ENCODE data around the gene NR2C2.

The NR2C2 gene

GRCh38 chr3:14921811-14922705, 25.3 kb upstream of the NR2C2 start:
- no peak for DNase-seq (ENCODE audit: low read depth)

GRCh38 chr3:14922863-14923262, 24.5 kb upstream of the NR2C2 start:
- no peak for DNase-seq (ENCODE audit: low read depth)

GRCh38 chr3:14923476-14923875, 23.9 kb upstream of the NR2C2 start:
- no peak for DNase-seq (ENCODE audit: low read depth)

- no peak for DNase-seq (ENCODE audit: low read depth)
Measured at GRCh38 chr3:14925729-14926591, 21.4 kb upstream of the NR2C2 start.

DNA sequence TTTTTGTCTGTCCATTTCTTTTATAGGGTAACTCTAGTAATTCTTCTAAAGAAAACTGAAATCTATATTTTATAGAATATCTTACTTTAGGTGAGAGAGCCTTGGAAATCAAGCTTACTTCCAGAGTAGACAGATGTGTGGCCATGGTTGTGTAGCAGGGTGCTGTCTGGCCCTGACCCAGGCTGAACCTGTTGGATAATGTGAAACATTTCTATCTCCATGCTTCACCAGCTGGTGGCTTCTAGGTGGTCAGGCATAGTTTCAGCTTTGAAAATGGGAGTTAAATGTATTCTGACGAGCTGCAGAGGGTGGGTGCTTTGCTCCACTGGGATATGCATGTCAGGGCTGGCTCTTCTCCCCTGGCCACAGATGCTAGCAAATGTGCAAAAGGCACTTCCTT, 20.8 kb upstream of the NR2C2 start:
- DNase-seq (ENCODE audit: low read depth) = no peak

DNA sequence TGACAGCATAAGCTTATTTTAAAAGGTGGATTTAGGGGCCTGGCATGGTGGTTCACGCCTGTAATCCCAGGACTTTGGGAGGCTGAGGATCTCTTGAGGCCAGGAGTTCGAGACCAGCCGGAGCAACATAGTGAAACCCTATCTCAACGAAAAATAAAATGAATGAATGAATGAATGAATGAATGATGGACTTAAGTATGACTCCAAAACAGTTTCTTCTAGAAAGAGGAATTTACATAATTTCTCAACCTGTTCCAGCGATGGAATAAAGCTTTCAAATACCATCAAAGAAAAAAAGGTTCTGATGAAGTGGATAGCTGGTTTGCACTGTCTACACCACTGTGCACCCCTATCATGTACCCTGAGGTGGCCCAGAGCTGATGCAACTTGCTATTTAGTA, 20.1 kb upstream of the NR2C2 start:
- DNase-seq (ENCODE audit: low read depth) = no peak

DNA sequence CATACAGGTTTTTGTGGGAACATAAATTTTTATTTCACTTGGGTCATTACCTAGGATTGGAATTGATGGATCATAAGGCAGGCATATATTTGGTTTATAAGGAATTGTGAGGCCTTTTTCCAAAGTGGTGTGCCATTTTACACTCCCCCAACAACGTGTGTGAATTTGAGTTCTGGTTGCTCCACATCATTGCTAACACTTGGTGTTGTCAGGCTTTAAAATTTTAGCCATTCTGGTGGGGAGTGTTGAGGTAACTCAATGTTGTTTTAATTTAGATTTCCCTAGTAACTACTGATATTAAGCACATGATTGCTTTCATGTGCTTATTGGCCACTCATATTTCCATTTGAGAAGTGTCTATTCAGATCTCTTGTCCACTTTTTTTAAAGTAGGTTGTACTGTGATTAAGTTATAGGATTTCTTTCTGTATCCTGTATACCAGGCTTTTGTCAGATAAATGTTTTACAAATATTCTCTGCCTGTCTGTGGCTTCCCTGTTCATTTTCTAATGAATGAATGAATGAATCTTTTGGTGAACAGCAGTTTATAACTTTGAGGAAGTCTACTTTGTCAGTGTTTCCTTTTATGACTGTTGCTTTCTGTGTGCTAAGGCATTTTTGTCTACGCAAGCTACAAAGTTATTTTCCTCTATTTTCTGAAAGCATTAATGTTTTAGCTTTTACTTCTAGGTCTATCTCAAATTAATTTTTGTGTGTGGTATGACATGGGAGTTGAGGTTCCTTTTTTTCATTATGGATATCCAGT, 17.9 kb upstream of the NR2C2 start:
- DNase-seq (ENCODE audit: low read depth) = no peak

GRCh38 chr3:14933820-14934425, 13.5 kb upstream of the NR2C2 start:
- no peak for DNase-seq (ENCODE audit: low read depth)

- DNase-seq (ENCODE audit: low read depth) = no peak
Measured at GRCh38 chr3:14935592-14936345, 11.6 kb upstream of the NR2C2 start.

- DNase-seq (ENCODE audit: low read depth) = no peak
Measured at GRCh38 chr3:14938954-14939353, 8.4 kb upstream of the NR2C2 start.

DNA sequence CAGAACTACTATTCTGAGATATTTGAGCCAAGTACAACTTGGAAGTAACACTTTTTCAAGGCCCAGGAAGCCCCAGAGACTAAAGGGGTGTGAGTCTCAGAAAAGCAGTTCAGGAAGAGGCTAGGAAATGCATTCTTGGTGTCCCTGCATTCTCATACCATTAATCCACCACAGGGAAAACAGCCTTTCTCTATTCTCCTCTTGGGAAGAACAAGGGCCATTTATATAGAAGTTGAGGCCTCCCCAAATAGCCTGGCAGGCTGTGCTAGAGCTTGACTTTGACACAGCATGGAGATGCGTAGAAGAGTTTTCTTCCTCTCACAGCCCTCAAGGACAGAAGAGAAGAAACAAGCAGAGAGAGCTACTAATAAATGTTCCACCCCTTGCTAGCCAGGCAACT, 5.5 kb upstream of the NR2C2 start:
- no peak for DNase-seq (ENCODE audit: low read depth)

GRCh38 chr3:14943042-14943441, 4.3 kb upstream of the NR2C2 start:
- no peak for DNase-seq (ENCODE audit: low read depth)

- no peak for DNase-seq (ENCODE audit: low read depth)
Measured at GRCh38 chr3:14946236-14946635, 1.1 kb upstream of the NR2C2 start.

DNA sequence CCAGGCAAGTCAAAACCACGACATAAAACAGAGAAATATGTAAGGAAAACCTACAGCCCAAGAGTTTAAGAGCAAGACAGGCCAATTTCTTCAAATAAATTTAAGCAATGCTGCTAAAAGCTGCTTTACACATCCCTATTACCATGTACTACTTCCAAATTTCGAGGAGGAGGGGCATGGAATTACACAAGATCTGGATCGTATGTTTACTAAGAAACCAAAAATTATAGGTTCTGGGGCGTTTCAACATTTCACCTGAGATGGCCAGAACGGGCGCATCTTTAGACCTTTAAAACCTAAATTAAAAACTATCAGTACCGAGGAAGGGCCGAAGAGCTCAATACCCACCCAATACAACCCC, 664 bp upstream of the NR2C2 start:
- DNase-seq (ENCODE audit: low read depth) = no peak

GRCh38 chr3:14947886-14948608, 664 bp downstream of the NR2C2 start:
- DNase-seq (ENCODE audit: low read depth) = peak; percentile 90

GRCh38 chr3:14948609-14949038, 1.2 kb downstream of the NR2C2 start:
- no peak for DNase-seq (ENCODE audit: low read depth)

DNA sequence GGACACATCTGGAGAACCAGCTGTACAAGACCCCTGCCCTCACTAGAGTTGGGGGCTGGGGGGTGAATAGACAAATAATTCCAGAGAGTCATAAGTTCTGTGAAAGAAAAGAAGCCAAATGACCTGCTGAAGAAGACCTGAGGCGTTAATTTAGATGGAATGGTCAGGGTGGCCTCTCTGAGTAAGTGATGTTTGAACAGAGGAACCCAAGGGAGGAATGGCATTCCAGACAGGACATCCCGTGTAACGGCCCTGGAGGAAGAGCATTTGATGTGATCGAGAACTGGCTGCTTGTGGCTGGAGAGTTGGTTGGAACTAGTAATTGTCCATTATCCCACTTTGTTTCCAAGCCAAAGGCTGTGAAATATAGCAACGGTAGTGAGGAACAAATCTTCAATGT, 1.7 kb downstream of the NR2C2 start:
- DNase-seq (ENCODE audit: low read depth) = no peak

DNA sequence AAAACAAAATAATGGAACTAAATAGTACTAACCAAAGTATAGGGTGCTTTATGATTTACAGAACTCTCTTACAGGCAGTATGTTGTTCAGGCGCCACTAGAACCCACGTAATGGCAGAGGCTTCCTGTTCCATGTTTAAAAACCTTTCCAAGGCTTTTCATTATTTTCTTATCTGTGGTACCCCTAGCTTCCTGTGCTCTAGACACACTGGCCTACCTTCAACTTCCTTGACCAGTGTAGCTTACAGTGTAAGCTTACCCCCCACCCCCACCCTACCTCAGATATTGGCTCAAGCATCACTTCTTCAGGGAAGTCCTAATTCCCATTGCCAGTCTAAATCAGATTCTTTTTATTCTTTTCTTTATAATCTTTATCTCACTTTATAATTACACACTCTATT, 2.9 kb downstream of the NR2C2 start:
- no peak for DNase-seq (ENCODE audit: low read depth)

DNA sequence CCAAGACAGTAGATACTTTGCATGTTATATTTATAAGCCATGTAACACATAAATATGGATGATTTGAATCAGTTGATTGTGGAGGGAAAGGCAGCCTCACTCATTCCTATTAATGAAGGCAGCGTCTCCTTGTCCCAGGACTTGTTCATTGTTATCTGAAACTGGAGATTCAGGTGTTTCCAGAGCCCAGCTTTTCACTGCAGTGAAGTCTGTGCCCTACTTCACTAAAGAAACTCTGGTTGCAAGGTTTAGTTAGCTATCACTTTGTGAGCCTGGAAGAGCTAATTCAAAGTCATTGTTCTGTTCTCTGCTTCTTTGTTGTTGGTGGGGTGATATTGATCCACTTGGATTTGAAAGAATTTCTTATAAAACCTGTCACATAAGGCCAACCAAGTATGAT, 9.8 kb downstream of the NR2C2 start:
- DNase-seq (ENCODE audit: low read depth) = no peak

GRCh38 chr3:14957925-14958324, 10.5 kb downstream of the NR2C2 start:
- no peak for DNase-seq (ENCODE audit: low read depth)

All from stimulated activated CD8-positive, alpha-beta memory T cell treated with anti-CD3 and anti-CD28 coated beads, Interleukin-7, amount 100 ng/mL, for 24 hours (primary cell).